ENCODE data around the gene TBL1X.
"Not testable (repeated sequence)": the region's sequence is repeated elsewhere in the genome, so short reads cannot be mapped to it uniquely, and the experiment has no call there.

The TBL1X gene

DNA sequence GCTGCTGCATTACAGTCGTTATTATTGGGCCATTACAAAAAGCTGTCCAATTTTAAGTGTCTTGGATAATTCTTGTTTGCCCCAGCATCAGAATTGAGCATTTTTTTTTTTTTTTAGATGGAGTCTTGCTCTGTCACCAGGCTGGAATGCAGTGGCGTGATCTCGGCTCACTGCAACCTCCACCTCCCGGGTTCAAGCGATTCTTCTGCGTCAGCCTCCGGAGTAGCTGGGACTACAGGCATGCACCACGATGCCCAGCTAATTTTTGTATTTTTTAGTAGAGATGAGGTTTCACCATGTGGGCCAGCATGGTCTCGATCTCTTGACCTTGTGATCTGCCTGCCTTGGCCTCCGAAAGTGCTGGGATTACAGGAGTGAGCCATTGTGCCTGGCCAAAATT lies 71.3 kb downstream of the TBL1X start:
- not testable (repeated sequence) for DNase-seq (ENCODE audit: low read depth)

DNA sequence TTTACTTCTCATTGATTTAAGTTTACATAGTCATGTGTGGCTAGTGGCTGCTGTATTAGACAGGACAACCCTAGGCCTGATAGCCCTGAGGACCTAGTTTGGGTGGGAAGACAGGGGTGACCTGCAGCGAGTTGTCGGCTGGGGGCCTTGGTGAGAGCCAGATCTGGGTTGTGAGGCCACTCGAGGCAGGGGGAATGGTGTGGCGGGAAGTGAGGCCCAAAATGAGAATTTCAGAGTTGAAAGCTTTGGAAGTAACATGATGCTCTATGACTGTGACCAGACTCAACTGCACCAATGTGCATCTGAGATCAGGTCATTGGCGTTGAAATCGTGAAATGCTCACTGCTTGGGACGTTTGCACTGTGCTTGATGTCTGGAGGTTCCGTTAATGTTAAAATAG lies 72.9 kb downstream of the TBL1X start:
- no peak for DNase-seq (ENCODE audit: low read depth)

DNA sequence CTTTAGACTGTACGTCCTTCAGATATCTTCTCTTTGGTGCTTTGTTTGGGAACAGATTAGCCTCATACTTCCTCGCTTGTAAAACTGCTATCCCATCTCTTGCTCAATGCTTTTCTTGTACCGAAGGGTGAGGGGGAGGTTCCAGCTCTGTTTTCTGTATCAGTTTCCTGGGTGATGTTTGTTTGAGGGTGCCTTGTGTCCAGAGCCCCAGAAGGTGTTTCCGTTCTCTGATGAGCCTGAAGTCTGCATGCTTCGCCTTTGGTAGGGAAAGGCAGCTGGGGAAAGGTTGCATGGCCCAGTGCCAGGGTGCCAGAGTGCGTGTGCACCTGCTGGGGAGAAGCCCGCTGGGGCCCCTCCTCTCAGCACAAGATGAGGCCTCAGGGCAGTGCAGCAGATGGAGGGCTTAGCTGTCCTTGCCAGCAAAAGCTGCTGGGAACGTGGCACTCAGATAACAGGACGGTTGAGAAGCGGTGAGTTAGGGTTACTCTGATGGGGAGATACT lies 73.7 kb downstream of the TBL1X start:
- DNase-seq (ENCODE audit: low read depth): no peak

DNA sequence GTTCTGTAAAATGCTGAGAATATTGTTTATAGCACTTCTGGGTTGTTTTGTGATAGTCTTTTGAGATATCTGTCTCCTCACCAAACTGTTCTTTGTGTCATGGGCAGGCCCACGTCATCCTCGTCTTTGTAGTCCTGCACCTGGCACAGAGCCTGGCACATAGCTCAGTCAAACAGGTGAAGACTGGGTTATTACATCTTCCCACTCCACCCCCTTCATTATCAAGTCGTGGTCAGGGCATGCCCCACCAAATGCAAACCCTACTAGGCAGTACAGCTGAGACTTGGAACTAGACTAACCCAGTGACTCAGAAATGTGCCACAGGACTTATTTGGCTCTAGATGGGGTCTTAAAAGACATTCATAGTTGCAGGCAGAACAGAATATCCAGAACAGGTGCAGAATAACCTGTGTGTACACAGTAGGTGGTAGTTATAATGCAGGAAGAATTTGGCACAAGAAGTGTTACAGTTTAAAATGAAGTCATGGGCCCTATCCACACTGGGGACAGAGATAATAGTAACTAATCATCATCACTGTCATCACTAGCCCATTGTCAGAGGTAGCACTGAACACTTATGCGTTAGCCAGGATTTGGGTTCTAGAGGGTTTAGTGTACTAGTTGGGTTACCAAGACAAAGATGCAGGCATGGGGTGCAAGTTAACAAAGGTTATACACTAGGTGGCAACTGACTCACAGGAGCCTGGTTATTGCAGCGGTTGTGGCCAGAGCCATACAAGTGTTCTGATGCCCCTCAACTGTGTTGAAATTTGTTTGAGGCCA lies 74.9 kb downstream of the TBL1X start:
- no peak for DNase-seq (ENCODE audit: low read depth)

DNA sequence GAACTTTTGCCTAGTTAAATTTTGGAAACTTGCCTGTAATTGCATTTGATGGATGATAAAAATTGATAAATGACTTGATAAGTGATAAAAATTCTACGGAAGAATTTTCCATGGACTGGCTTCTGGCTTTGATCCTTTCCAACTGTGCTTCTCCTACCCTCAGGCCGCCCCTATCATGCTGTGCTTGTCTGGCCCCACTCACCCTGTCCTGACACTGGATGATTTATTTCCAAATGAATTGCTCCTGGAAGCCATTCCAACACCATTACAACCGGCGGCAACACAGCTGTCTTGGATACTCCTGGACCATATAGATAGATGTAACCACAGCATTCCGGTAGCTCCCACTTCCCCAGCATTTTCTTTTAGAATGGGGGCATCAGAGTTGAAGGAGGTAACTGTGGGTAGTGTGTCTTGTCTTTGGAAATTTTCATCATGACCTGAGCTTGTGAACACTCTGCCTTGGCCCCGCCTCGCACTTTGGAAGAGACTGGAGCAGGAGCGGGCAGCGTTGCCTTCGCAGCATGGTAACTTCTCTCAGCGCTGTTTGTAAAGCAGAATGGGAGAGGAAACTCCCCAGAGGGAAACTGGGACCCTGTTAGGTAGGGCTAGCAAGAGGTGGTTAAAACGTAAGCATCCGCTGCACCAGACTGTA lies 77.4 kb downstream of the TBL1X start:
- no peak for DNase-seq (ENCODE audit: low read depth)

DNA sequence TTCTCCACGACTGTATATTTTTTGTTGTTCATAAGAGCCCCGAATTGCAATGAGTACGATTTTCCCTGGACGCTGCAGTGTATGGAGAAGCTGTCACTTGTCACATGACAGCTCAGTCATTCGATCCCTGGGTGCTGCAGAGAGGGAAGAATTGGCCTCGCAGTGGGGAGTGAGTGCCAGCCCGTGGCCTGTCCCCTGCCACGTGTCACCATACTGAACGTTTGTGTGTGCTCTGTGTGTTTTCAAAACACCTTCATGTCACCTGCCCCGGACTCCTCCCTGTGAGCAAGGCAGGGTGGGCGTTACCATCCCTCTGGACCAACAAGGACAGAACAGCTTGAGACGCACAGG lies 77.9 kb downstream of the TBL1X start:
- DNase-seq (ENCODE audit: low read depth): no peak

DNA sequence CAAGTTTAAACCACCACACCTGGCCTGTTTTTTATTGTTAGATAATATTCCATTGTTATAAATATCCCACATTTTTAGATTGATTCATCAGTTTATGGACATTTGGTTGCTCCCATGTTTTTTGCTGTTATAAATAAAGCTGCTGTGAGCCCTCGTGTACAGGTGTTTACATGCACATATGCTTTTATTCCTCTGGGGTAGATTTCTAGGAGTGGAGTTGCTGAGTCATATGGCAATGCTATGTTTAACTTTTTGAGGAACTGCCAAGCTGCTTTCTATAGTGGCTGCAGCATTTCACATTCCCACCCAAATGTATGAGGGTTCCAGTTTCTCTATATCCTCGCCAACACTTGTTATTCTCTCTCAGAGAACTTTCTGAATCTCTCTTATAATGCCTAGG lies 90.5 kb downstream of the TBL1X start:
- DNase-seq (ENCODE audit: low read depth): no peak

DNA sequence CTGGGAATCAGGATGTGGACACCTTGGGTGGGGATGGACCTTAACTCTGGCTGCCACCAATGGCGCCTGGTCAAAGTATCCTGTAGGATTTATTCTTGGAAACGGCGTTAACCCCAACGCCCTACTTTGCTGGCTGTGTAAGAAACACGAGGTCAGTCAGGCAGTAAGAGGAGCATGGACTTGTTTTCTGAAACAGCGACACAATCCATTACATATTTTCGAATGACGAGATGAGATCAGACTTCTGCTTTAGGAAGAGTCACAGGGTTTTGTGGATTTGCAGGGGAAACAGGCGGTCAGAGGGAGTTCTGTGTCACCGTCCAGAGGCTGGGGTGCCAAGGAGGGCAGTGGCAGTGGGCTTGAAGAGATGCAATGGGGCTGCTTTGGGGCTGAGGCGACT lies 92.2 kb downstream of the TBL1X start:
- DNase-seq (ENCODE audit: low read depth): no peak

DNA sequence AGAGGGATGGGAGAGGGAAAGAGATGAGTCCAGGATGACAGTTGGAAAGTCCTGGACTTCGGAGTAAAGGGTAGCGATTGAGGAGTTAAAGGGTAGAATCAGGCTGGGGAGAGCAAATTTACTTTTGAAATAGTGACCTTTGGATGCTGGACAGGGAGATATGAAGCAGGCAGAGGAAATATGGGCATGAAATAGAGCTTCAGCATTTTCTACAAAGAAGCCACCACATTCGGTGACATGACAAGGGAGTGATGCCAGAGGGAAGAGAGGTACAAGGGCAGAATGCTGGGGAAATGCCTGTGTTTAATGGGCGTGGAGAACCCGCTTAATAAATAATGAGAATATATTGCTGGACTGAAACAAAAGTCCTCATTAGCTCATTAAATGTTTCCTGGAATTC lies 92.7 kb downstream of the TBL1X start:
- DNase-seq (ENCODE audit: low read depth): no peak

DNA sequence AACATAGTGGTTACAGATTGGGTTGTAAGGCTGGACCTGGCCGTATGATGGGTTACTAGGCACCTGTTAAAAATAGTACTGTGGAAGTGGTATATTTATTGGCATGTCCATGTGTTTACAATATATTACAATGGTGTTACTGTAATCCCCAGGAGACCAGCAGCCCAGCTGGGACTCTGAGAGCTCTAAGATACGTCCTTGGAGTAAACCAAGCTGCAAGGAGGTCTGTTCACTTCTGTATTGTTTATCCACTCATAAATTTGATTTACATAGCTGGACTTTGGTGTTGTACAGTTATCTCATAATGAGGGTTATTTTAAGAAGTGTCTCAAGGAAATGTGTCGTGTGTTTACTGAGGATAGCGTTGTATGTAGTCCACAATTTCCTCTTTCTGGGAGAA lies 93.8 kb downstream of the TBL1X start:
- DNase-seq (ENCODE audit: low read depth): no peak

DNA sequence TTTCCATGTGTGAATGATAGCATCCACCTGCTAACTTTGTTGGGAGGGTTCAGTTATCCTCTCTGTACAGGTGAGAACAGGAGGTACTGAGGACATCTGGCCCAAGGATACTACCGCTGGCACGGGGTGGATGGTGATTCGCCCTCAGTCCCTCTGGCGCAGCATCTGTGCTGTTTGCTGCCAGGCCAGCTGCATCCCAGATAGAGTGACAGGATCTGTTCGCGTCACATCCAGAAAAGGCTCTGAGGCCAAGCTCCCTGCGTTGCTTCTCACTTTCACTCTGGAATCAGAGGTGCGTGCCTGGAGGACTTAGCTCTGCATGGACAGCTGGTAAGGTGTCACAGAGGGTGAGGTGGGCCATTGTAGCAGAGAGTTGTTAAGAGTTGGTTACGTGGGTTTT lies 95.4 kb downstream of the TBL1X start:
- no peak for DNase-seq (ENCODE audit: low read depth)

DNA sequence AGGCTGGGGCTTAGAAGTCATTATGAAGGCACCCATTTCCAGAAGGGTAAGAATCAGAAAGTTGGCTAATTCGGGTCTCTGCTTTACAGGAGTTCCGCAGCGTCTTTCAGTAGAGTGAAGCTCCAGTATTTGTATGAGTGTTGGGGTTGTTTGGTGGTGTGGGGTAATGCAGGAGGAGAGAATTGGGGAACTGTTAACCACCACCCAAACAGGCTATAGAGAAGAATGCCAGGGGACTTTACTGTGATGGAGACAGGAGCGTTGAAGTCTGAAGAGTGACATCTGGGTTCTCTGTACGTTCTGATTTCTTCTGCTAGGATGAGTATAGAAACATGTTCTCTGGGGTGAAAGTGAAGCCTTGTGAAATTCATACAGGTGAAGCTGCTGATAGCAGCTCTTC lies 96.3 kb downstream of the TBL1X start:
- DNase-seq (ENCODE audit: low read depth): no peak

DNA sequence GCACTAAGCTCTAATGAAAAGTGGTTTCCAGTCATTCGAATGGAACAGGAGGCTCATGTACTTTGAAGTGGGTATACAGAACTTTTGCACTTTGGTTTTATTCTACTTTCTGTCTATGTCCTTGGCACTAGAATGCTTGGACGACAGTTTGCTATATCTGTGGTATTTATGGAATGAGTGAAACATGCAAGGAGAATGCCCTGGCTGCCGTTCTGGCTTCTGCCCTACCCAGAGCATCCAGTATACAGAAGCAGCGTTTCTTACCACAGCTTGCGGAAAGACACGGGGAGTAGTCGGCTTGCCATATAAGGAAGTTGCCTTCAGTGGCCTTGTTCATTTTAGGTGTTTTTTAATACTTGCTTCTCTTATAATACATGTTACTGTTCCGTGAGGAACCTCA lies 98.0 kb downstream of the TBL1X start:
- DNase-seq (ENCODE audit: low read depth): no peak

DNA sequence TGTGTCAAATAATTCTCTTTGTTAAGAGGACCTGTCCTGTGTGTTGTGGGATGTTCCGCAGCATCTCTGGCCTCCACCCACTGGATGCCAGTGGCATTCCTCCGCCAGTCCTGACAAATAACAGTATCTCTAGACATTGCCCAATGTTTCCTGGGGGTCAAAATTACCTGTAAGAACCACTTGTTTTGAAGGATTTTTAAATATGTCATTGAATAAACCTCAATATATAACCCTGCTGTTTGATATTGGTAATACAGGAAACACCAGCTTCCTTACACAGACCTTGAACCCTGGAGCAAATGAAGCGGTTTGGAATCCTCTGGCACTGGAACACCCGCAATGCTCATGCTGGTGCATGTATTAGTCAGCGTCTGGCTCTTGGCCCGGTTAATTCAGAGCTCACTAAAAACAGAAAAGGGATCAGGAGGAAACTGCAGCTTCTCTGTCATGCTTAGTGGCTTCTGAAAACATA lies 101.3 kb downstream of the TBL1X start:
- no peak for DNase-seq (ENCODE audit: low read depth)

DNA sequence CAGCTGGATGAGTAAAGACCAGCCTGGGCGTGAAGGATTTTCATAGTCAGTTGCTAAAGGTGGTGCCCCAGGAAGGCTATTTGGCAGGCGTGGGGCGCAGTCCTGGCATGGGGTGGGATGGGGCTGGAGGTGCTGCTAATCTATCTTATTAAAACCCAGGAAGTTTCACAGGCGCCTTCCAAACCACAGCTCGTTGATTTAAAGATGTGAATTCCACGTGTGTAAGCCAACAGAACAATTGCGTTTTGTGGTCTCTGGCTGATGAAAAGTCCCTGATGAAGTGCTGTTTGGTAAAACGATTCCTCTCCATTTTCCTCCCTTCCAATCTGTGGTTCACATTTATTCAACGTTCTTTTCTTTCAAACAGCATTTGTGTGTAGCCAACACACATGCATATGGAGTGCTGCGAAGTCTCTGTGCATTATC lies 105.0 kb downstream of the TBL1X start:
- DNase-seq (ENCODE audit: low read depth): no peak

DNA sequence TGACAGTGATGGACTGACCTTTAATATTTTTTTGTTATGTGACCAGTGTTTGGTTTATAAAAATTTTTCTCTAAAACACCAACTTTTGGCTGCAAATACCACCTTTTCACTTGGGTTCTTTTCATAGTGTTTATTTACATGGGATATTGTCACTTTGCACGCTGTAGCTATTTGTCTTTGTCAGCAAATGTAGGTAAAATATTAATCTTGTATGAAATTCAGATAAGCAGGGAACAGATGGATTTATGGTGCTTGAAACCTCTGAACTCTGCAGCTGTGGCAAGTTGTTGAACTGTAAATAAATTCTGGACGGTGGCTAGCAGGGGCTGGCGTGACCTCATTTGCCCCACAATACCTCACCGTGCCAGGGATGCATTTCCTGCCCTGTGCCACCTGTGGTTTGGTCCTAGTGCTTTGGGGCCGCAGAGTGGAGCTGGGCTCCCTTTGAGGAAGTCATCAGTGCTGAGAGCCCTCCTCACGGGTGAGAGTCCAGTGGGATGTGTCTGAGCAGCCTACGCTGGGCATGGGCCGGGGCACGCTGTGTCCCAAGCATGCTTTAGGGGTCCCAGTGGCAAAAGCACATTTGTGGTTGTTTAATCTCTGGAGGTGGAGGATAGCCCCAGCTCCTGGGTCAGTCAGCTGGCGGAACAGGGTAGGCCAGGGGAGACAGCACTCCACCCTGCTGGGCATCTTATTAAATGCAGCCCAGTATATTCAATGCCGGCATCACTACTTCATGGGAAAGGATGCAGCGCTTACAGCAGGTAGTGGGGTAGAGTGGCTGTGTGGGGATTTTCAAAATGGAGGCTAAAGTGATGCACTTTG lies 108.6 kb downstream of the TBL1X start:
- DNase-seq (ENCODE audit: low read depth): no peak

DNA sequence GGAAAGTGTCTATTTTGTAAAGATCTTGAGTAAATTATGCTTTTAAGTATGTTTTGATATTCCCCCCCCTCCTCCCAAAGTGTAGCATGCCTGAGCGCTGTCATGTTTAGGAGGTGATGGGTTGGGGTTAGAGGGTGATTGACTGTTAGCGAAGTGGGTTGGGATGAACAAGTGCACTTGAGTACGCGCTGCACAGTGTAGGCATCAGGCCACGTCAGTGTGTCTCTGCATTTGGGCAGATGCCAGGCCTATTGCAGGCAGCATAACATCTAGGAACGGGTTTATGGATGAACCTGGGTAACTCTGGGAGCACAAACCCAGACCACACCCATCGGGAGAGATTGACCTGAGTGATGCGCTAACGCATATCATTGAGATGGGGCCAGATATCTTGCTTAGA lies 111.2 kb downstream of the TBL1X start:
- no peak for DNase-seq (ENCODE audit: low read depth)

DNA sequence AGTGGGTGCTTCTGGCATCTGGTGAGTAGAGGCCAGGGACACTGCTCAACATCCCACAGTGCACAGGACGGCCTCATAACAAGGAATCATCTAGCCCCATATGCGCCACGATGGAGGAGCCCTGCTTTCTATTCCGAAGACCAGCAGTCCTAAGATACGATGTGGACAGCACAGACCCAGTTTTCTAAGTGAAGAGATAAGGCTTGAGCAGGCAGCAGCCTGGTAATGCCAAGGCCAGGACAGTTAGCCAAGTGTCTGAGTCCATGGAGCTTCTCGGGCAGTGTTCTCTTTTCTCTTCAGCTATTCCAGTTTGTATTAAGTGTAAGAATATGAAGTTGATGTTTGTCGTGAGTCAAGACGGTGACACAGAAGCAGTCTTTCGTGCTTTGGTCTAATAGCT lies 112.7 kb downstream of the TBL1X start:
- no peak for DNase-seq (ENCODE audit: low read depth)

DNA sequence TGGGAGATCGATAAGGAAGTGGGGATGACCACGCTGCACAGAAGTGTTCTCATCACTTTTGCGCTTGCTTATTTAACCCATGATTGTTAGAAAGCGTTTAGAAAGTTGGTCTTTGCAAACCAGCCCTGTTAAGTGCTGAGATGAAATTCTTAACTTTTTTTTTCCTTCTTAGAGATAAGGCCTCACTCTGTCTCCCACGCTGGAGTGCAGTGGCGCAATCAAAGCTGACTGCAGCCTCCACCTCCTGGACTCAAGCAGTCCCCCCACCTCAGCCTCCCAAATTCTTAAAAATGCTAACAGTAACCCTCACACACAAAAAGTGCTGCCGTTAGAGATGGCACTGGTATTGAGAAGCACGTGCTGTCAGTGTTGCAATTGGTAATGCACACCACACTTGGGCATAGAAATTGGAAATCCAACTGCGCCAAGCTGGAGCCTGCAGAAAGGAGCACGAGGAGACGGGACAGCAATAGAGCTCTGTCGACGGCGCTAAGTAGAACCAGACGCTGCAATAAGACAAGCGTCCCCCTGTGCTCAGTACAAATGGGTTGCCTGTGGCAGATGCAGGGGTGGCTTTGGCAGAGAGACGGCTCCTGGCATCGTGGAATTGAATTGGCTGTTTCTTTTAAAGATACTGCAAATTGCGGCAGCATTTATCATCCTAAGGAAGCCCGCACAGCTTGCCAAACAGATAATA lies 113.4 kb downstream of the TBL1X start:
- DNase-seq (ENCODE audit: low read depth): no peak

DNA sequence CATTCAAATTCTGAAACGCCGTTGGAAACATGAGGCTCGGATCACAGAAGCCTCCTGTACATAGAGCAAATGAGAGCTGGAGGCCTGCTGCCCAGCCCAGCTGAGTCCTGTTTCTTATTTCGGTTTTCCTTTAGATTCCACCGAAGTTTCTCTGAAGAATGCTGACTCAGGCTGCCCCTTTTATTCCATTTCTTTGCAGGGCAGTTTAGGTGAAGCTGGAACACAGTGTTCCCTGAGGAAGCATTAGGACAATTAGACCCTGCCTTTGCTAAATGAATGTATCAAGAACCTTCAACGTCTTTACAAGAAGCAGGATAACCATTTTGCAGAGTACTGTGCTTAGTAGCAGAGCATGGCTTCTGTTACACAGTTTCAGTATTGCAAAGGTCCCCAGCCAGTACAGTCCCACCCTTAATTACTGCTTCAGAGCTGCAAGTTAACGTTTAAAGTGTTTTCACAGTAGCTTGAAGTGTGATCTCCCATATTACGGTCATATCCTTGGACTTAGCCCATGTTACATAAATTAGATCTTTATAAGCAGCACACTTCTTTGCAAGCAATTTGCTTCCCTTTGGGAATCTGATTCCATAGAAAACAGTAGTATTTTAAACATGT lies 117.0 kb downstream of the TBL1X start:
- no peak for DNase-seq (ENCODE audit: low read depth)

DNA sequence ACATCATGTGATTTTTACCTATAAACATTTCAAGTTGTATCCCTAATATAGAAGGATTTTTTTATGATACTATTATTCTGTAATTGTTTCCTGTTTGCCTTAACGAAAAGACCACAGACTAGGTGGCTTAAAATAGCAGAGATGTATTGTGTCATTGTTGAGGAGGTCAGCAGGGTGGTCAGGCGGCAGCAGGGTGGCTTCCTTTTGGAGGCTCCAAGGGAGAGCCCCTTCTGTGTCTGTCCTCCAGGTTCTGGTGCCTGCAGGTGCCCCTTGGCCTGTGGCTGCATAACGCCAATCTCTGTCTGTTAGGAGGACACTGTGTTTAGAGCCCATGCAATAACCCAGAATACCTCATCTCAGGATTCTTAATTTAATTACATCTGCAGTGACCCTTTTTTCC lies 118.1 kb downstream of the TBL1X start:
- no peak for DNase-seq (ENCODE audit: low read depth)

DNA sequence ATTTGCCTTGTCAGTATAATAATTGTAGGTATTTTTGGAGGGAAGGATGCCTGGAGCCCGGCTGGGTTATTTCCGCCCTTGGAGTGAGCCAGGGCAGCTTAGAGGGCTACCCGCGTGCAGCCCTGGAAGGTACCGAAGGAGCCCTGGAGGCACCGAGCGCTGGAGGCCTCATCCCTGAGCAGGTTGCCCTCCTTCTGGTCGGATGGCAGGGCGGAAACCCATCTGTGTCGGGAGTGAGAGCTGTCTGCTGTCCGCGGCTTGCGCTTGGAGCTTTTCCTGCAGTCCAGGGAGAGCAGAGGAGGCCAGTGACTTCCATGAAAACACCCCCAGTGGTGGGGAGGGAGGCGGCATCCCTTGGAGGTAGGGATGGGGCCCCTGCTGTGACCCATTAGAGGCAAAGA lies 122.1 kb downstream of the TBL1X start:
- DNase-seq (ENCODE audit: low read depth): no peak
